Right atrium auricular region (tissue), 2 donors: Measurements from ENCODE around the gene FHIT. TPM values are rescaled to one million over a fixed set of nuclear protein-coding genes. Genes with fewer than 3 reads are reported as not detected.

Source experiments
- DNase-seq: peaks from one replicate; pipeline ENCODE4 v3.0.0-alpha.2; 2019; ENCODE audit warnings: low spot score
- H3K27ac ChIP-seq, 2 donors: fragments of 200-600 bp; sonication (generic); 1 replicate in 1 of 2; 2 replicates in 1 of 2; pipeline ENCODE4 v1.5.1; 2016 to 2019
- H3K27me3 ChIP-seq, 2 donors: fragments of 200-600 bp; sonication (generic); one replicate each; pipeline versions ENCODE4 v1.5.1 to v1.6.0; 2017 to 2019
- H3K36me3 ChIP-seq: fragments of 200-600 bp; sonication (generic); one replicate; pipeline ENCODE4 v1.5.1; 2016
- H3K4me1 ChIP-seq, 2 donors: fragments of 200-600 bp; sonication (generic); one replicate each; pipeline versions ENCODE4 v1.5.1 to v1.6.0; 2017 to 2019
- H3K4me3 ChIP-seq, 2 donors: fragments of 200-600 bp; sonication (generic); 1 replicate in 1 of 2; 2 replicates in 1 of 2; pipeline ENCODE4 v1.5.1; 2017 to 2019; ENCODE audit warnings: mild to moderate bottlenecking in 1 of 2, moderate library complexity in 1 of 2
- H3K9me3 ChIP-seq, 2 donors: fragments of 200-600 bp; sonication (generic); one replicate each; pipeline ENCODE4 v1.5.1; 2019
- total RNA-seq, 2 donors: library from RNA; depleted of rRNA; stranded (reverse); fragments of >200 nt; gene quantifications; one replicate each; pipeline ENCODE4 v1.1.0, GENCODE V29; 2016
- TF ChIP-seq, protein P1 (sequence below), 2 donors: fragments of 200-600 bp; sonication (generic); IDR thresholded peaks; one replicate each; pipeline ENCODE4 v1.5.1; 2019; ENCODE audit warnings: antibody characterized with exemption in 2 of 2

Gene FHIT
- total RNA-seq, 2 donors from 2014 or later, result 10.4 to 11.0 TPM

DNA sequence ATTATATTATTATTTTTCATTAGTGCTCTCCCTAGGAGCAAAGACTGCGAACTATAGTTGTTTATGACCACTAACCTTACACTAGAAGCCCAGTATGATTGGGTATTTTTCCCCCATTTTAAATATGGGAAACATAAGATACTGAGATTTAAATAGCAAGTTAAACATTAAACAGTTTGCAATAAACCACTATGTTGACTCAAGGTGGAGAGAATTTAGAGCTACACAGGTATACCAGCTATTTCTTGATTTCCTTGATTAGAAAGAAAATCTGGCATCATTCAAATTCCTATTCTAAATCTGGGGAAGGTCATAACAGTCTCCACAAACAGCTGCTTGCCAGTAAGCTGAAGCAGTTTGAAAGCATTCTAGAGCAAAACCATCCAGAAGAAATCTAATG lies 1337.6 kb downstream of the FHIT start:
- Histone ChIP-seq H3K27ac (no peak overlapping the region), H3K27me3 (no peaks in the 10 kb centered on the region), H3K36me3 (no peaks in the 10 kb centered on the region), H3K9me3 (no peaks in the 10 kb centered on the region), H3K4me3 (no peak overlapping the region), H3K4me1 (no peaks in the 10 kb centered on the region)
- TF ChIP-seq, protein P1, sequence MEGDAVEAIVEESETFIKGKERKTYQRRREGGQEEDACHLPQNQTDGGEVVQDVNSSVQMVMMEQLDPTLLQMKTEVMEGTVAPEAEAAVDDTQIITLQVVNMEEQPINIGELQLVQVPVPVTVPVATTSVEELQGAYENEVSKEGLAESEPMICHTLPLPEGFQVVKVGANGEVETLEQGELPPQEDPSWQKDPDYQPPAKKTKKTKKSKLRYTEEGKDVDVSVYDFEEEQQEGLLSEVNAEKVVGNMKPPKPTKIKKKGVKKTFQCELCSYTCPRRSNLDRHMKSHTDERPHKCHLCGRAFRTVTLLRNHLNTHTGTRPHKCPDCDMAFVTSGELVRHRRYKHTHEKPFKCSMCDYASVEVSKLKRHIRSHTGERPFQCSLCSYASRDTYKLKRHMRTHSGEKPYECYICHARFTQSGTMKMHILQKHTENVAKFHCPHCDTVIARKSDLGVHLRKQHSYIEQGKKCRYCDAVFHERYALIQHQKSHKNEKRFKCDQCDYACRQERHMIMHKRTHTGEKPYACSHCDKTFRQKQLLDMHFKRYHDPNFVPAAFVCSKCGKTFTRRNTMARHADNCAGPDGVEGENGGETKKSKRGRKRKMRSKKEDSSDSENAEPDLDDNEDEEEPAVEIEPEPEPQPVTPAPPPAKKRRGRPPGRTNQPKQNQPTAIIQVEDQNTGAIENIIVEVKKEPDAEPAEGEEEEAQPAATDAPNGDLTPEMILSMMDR (IDR thresholded peaks at IDR 0.05), result no peak
- DNase-seq, result no peak

DNA sequence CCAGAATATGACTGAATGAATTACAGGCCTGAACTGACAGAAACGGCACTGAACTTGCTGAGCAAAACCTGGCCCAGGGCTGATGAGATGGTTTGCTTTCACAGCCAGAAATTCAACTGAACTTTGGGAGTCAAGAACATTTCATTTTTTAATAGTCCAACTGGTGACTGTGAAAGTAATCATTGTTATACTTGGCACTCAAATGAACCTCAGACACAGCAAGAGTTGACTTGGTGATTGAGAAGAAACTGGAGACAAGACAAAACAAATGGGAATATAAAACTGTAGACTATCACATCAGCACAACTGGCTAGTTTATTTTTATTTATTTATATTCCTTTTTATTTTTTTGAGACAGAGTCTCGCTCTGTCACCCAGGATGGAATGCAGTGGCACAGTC lies 1342.6 kb downstream of the FHIT start:
- no peaks in the 10 kb centered on the region for H3K9me3 ChIP-seq
- H3K4me3 ChIP-seq, result no peak overlapping the region
- no peak for DNase-seq
- H3K27me3 ChIP-seq, result no peaks in the 10 kb centered on the region
- H3K4me1 ChIP-seq, result no peaks in the 10 kb centered on the region
- H3K36me3 ChIP-seq, result no peaks in the 10 kb centered on the region
- no peak overlapping the region for H3K27ac ChIP-seq
- TF ChIP-seq, protein P1 (IDR thresholded peaks at IDR 0.05), result no peak

- H3K4me1 ChIP-seq, result no peaks in the 10 kb centered on the region
- H3K27me3 ChIP-seq, result no peaks in the 10 kb centered on the region
- no peaks in the 10 kb centered on the region for H3K36me3 ChIP-seq
- H3K9me3 ChIP-seq, result no peaks in the 10 kb centered on the region
- DNase-seq, result no peak
- TF ChIP-seq, protein P1 (IDR thresholded peaks at IDR 0.05), result no peak
- no peak overlapping the region for H3K4me3 ChIP-seq
- no peak overlapping the region for H3K27ac ChIP-seq
These were observed 1343.0 kb downstream of the FHIT start for GRCh38 chr3:59908280-59908679.

- TF ChIP-seq, protein P1 (IDR thresholded peaks at IDR 0.05), result no peak
- Histone ChIP-seq H3K27ac (no peak overlapping the region), H3K27me3 (no peaks in the 10 kb centered on the region), H3K4me1 (no peaks in the 10 kb centered on the region), H3K9me3 (no peaks in the 10 kb centered on the region), H3K4me3 (no peak overlapping the region), H3K36me3 (no peaks in the 10 kb centered on the region)
- DNase-seq, result no peak
These were observed 1347.0 kb downstream of the FHIT start for GRCh38 chr3:59904296-59904695.

DNA sequence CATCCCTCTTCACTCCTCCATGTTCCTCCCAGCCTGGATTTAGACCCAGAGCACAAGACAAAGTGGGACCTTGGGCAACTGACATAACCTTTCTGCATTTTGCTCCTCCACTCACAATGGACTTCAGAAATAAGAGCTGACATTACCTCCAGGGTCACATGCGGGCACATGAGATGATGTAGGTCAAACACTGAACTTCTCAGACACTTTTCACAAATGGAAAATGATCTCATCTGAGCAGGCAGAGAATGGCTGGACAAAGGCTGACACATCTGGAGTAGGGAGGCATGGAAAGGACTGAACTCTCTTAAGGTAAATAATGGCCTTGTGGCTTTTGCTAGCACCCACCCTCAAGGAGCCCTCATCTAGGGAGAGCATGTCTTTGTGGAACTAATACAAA lies 1352.2 kb downstream of the FHIT start:
- Histone ChIP-seq H3K36me3 (no peaks in the 10 kb centered on the region), H3K27me3 (no peaks in the 10 kb centered on the region), H3K4me3 (no peak overlapping the region), H3K27ac (no peak overlapping the region), H3K4me1 (no peaks in the 10 kb centered on the region), H3K9me3 (no peaks in the 10 kb centered on the region)
- no peak for DNase-seq
- TF ChIP-seq, protein P1 (IDR thresholded peaks at IDR 0.05), result no peak

DNA sequence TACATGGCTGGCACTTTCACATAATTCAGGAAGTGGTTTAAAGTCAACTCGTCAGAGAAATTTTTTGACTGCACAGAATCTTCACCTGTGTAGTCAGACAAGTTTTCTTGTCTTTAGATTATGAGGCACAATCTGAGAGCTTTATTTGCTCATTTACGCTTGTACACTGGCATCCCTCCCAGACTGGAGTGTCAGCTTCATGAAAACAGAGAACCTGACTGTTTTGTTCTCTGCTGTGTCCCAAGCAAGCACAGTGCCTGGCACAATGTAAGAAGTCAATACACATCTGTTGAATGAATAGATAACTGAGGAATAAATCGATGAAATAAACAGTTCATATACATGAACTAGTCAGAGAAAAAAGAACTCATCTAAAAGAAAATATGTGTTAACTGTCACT lies 1355.3 kb downstream of the FHIT start:
- Histone ChIP-seq H3K4me3 (no peak overlapping the region), H3K27ac (no peak overlapping the region), H3K27me3 (no peaks in the 10 kb centered on the region), H3K4me1 (no peaks in the 10 kb centered on the region), H3K36me3 (no peaks in the 10 kb centered on the region), H3K9me3 (no peaks in the 10 kb centered on the region)
- TF ChIP-seq, protein P1 (IDR thresholded peaks at IDR 0.05), result no peak
- DNase-seq, result no peak
